HG03520 (cell line): Measurements from ENCODE around the gene APOBEC3G.
A peak's percentile ranks its signal among the peaks of the same experiment; 100 is the strongest.

ENCODE experiments used
- ATAC-seq: cut with Tn5 transposase; IDR thresholded peaks from one replicate; pipeline ENCODE4 v1.9.1; 2021; ENCODE audit warnings: mild to moderate bottlenecking, moderate library complexity; ENCODE audit not compliant: unreplicated experiment

The APOBEC3G gene

GRCh38 chr22:39090426-39091064, 13.5 kb downstream of the APOBEC3G start:
- ATAC-seq: no peak

GRCh38 chr22:39091126-39092081, 14.3 kb downstream of the APOBEC3G start:
- no peak for ATAC-seq

DNA sequence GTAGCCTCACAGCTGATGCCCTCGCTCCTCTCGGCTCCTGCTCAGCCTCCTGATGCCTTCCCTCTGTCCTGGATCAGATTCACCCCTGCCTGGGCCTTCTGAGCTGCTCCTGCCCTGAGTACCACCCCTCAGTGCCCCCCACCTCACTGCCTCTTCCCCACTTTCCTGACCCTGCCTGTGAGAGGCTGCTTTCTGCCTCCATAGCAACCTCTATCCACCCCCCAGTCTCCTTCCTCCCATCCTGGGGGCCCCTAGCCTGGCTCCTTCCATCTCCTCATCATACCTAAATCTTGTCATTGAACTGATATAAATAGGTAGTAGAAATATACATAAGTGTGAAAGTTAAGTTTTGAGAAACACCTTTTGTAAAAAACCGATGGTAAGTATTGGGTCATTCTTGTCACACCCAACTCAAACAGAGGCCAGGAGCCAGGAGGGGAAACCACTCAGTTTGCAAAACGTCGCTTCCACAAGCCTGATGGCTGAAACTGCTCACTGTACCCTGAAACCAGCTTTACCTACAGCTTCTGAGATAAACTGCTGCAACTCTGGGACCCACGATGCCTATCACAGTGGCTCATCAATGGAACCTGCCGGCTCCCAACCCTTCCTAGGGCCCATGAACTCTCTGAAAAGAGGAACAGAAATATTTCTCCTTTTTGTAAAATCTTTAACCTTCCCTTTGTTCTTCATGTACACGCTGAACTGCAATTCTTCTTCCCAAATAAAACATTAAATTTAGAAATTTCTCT, 15.2 kb downstream of the APOBEC3G start:
- no peak for ATAC-seq

DNA sequence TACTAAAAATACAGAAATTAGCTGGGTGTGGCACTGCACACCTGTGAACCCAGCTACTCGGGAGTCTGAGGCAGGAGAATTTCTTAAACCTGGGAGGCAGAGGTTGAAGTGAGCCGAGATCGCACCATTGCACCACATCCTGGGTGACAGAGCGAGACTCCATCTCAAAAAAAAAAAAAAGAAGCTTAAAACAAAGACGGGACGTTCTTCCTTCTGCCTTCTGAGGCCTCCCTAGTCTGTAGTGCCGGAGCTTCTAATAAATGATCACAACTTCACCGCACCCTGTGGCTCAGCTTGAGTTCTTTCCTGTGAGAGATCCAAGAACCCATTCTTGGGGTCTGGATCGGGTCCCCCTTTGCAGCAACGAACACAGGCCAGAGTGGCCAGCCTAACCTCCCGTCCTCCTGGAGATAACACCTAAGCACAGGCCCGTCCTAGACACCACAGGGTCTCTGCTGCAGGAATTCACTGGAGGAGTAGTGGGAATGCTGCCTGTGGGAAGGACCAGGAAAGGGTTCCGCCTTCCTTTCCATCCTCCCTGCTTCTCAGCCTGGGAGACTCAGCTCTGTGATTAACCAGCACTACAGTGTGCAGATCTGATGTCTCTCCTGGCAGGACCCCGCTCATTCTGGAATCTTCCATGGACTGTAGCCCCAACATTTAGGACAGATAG, 17.8 kb downstream of the APOBEC3G start:
- no peak for ATAC-seq

DNA sequence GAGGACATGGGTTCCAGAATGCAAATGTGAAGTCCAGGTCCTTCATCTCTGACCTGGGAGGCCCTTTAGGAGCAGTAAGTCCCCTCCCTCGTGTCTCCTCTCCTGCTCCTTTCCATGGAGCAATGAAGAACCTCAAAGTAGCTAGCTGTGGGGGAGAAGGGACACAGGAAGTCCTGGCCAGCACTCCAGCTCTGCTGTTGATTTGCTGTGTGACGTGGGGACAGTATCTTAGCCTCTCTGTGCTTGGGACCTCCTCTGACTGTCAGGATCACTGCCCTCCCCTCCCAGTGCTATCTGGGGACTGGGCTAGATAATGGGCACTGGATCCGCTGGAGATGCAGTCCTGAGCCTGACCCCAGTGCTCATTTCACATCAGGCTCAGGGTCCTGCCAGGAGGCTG, 18.9 kb downstream of the APOBEC3G start:
- no peak for ATAC-seq

DNA sequence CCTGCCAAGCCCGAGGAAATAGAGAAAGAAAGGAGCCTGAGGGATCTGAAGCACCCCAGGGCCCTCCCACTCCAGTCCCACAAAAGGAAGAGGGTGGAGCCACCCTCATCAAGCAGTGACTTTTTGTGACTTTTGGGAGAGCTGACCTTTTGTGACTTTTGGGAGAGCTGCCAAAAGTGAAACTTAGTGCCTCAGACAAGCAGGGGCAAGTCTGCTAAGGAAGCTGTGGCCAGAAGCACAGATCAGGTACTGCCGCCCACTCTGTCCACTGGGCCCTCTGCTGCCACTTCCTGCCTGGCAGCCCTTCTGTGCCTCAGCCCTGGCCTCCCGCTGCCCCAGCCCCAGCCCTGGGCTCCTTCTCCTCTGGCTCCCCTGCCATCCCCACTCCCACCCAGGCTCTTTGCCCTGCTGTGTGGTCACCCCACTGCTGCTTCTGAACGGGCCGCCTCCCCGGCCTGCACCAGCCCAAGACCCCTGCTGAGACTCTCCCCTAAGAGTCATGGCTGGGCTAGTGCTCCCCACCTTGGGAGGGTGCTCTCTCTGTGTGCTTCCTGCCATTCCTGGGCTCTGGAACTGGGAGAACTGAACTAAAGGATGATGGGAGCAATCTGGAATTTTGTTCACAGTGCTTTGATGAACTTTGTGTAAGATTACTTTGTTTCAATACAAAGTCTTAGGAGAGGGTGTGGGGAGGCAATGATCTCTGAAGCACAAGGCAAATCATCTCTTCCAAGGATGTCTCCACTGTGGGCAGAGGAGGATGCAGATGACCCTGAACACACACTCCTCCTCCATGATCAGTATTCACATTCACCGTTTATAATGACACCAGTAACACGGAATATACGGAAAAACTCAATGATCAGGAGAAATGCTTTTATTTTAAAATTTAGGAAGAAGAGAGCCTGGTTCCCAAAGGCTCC, 20.3 kb downstream of the APOBEC3G start, which contains the start of gene APOBEC3H:
TSS of gene APOBEC3H (plus strand) at position 147 of the 923 bp plus-strand sequence. CDS start 3,035 bp downstream, outside the sequence.
- no peak for ATAC-seq

DNA sequence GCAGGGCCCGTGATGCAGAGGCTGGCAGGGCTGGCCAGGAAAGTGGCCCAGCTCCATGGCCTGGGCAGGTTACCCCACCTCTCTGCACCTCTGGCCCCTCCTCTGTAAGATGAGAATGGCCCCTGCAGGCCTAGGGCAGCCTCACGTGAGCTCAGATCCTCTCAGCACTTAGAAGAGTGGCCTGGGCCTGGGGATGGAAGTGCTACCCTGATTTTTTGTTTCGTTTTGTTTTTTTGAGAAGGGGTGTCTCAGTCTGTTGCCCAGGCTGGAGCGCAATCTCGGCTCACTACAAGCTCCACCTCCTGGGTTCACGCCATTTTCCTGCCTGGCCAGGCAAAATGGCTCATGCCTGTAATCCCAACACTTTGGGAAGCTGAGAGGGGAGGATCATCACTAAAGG, 21.0 kb downstream of the APOBEC3G start:
- no peak for ATAC-seq

DNA sequence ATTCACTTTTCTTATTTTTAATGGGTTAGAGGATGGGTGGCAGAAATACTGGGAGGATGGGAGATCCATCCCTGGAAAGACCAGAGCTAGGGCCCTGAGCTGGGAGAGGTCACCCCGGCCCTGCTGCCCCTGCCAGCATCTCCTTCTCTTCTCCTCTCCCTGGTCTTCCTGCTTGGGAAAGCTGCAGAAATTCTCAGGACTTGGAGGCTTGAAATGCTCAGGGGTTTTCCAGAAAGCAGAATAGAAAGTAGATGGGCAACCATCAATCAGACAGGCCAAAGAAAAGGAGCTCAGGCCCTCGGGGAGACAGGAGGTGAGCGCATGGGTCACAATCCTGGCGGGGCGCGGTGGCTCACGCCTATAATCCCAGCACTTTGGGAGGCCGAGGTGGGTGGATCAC, 21.5 kb downstream of the APOBEC3G start:
- no peak for ATAC-seq

DNA sequence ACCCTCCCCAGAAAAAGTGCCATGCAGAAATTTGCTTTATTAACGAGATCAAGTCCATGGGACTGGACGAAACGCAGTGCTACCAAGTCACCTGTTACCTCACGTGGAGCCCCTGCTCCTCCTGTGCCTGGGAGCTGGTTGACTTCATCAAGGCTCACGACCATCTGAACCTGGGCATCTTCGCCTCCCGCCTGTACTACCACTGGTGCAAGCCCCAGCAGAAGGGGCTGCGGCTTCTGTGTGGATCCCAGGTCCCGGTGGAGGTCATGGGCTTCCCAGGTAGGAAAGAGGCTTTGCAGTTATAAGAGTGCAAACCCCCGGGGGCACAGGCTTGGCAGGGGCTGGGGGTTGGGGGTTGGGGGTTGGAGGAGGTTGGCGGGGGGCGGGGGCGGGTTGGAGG, 24.2 kb downstream of the APOBEC3G start:
- no peak for ATAC-seq

DNA sequence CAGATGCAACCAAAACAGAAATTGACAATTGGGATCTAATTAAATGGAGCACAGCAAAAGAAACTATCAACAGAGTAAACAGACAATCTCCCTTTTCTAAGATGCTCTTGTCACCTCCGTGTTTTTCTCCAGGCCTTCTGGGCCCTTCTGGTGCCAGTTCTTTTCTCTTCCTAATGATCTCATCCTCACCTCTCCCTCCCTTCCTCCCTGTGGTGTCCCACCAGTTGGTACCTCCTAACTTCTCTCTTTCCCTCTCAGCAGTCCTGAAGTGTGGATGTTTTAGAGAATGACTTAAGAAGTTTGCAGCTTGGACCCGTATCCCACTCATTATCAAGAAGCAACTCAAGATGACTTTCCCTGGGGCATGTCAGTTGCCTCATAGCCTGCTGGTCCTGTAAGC, 26.4 kb downstream of the APOBEC3G start:
- no peak for ATAC-seq

DNA sequence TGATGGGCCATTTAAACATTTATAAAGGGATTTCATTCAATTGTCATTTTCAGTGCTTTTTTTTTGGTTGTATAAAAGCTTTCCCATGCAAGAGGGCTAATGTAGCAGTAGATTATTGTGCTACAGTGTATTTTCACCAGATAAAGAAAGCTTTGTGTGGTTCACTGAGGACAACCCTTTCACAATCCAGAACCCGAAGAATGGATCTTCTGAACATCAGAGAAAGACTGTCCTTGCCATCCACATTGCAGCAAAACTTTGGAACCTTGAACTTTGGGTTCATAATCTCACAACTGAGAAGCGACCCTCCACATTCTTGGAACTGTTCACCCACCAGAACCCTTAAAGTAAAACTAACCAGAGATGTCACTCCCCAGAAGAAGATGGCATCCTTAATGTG, 29.3 kb downstream of the APOBEC3G start:
- no peak for ATAC-seq

- no peak for ATAC-seq
Measured at GRCh38 chr22:39108487-39108886, 31.4 kb downstream of the APOBEC3G start.

DNA sequence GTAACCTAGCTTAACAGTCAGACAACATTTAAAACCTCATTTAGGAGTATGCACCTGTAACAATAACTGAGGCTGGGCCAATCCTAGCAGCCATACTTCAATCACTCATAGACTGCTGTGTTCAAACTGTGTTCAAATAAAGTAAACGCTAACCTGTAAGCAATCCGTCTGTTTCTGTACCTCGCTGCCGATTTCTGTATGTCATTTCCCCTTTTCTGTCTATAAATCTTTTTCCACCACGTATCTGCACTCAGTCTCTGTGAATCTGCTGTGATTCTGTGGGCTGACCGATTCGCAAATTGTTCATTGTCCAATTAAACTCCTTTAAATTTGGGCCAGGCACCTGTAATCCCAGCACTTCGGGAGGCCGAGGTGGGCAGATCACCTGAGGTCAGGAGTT, 32.3 kb downstream of the APOBEC3G start:
- no peak for ATAC-seq

DNA sequence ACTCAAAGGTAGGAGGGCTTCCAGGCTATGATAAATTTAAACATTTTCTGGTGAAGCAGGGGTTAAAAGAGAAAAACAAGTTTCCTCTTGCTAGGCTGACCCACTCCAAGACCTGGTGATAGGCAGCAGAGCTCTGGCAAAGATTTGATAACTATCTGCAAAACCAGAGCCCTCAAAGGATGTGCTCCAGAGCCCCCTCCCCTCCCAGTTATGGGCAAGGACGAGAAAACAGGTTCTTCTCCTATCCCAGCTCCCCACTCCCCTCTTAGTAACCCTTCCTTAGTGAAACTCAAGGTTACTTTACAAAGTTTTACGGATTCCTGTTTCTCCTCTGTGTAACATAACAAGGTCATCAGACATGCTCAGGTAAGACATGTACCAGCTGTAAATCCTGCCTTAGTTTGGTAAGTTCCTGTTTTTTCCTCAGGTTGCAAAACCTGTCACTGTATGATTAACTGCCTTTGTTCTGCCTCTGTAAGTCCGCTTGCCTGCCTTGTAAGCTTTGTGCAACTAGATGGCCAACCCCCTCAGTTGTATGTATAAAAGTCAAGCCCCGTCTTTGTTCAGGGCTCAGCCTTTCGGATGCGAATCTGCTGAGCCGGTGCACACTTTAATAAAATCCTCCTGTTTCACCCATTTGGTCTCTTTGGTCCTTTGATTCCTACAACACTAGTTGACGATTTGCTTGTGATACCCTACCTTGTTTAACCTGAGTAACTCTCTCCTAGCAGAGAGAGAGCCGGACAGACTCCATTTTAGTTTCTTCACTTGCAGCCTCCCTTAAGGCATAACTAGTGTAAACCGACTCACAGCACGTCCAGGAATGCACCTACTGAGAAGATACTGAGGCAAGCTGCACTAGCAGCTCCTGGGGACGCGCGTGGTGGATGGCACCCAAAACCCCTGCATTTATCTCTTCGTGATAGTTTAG, 33.8 kb downstream of the APOBEC3G start:
- no peak for ATAC-seq

DNA sequence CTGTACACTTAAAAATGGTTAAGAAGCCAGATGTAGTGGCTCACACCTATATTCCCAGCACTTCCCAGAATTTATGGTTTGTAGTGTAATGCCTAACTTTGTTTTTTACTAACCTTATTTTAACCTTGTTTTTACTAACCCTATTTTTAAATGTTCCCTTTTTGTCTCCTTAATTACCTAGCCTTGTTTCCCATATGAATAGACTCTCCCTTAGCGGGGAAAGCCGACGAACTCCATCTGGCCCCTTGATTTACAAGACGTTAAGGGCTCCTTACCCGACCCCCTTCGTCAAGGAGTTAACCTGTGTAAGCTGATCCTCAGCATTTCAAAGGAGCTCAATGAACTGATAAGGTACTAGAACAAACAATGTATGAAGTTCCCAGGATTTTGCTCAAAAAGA, 37.0 kb downstream of the APOBEC3G start:
- ATAC-seq: no peak

GRCh38 chr22:39115570-39115969, 38.5 kb downstream of the APOBEC3G start:
- no peak for ATAC-seq

GRCh38 chr22:39115977-39116621, 39.0 kb downstream of the APOBEC3G start:
- ATAC-seq: no peak

DNA sequence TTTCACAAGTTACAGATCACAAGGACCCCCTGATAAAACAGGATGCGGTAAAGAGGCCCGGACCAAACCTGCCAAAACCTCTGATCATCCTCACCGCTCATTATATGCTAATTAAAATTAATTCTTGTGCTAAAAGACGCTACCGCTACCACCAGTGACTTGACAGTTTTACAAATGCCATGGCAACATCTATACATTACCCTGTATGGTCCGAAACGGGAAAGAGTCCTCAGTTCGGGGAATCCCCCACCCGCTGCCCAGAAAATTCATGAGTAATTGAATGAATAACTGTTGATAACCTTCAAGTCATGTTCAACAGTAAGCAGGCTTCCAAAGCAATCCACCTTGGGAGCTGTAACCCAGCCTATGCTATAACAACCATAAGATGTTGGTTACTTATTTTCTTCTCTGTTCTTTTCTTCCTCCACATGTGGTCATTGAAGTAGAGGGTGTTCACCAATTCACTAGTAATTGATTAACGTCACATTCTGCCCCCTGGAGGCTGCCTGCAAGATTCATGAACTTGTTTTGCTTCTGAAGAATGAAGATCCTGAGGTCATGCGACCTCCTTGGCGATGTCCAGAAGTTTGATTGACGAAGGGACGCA, 40.6 kb downstream of the APOBEC3G start:
- ATAC-seq: peak; percentile 42
